ENCODE data around the gene SLC38A10. TPM values are rescaled to one million over a fixed set of nuclear protein-coding genes. Genes with fewer than 3 reads are reported as not detected.

SLC38A10 gene
- total and polyA plus RNA-seq, 2 of the 13 experiments (the other 11 are each of a cell fraction or from before 2014, with no cell fraction given): 23.4 to 55.8 TPM

DNA sequence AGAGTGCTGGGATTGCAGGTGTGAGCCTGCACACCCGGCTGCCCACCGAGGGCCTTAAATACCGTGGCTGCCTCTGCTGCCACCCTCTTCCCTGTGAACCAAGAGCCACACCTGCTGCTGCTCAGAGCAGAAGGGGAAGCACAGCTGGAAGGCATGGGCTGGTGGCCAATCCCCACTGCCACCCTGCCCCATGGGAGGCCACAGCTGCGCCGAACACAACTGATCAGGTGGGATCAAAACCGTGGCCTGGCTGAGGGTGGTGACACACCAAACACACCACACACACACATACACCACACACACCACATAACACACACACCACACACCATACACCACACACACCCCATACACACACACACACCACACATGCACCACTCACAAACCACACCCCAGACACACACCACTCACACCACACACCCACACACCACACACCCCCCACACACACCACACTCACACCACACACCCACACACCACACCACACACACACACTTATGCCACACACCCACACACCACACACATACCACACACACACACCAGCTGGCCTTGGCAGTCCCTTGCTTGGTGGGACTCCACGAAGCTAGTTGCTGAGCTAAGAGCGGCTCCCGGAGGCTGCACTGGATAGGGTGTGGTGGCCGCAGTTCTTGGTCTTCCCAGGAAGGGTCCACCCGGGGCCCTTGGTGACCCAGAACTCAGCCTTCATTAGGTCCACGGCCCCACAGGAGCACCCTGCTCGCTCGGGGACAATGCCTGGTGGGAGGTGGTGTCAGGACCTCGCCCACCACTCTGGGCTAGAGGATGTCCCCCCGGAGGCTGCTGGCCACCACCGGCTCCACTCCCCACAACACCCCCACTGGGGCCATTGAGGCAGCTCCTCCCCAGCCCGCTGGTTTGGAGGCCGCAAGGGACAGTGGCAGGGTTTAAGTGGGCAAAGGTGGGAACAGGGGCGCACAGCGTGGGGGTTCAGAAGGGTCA is 87.2 kb downstream of the SLC38A10 start:
- FAIRE-seq (peak; percentile 51), ATAC-seq (no peak), DNase-seq (ENCODE audit: low spot score) (no peak)
- H2AFZ ChIP-seq (ENCODE audit: low read length): no peak overlapping the region
- 93% methylated on average over 20 of the region's 21 CpGs for WGBS (ENCODE audit: low lambda C conversion rate)
- in situ Hi-C loops (cut with HindIII; ENCODE audit: extremely low pct_ligation_motif_present, low pct_unique_long_range_greater_than_20kb) (no loop called here), intact Hi-C loops (cut with micrococcal nuclease; ENCODE audit: unreplicated experiment) (no loop called here)
- ChIA-PET CTCF (ENCODE audit: low intra/inter-chr PET ratio, low total read pairs) (no interaction called here), POLR2A (interaction anchor here (1.5 kb wide), 1 partner anchor 15 kb away, joined by 4 read pairs; the partner anchor contains the start of gene CEP131)
- no peaks in the 10 kb centered on the region for H3K9me3 ChIP-seq (ENCODE audit: low read length)
- no peak overlapping the region for H3K4me3 ChIP-seq (replicated peaks in 1 of 3; ENCODE audit: insufficient read depth in 1 of 3, low read depth in 2 of 3, low read length in 3 of 3)
- H3K4me1 ChIP-seq (ENCODE audit: insufficient read depth, low read length): no peaks in the 10 kb centered on the region
- H3K36me3 ChIP-seq (replicated peaks in 1 of 2; ENCODE audit: control insufficient read depth in 1 of 2, insufficient read depth in 2 of 2, low read length in 2 of 2): peaks cover 16 to 46% of the 10 kb centered on the region in 2 experiments
- no peaks in the 10 kb centered on the region for H3K79me2 ChIP-seq (ENCODE audit: insufficient read depth, low read length)
- H4K20me1 ChIP-seq (ENCODE audit: insufficient read depth, low read length): no peaks in the 10 kb centered on the region
- H3K9ac ChIP-seq (ENCODE audit: insufficient read depth, low read depth, low read length): no peak overlapping the region
- H3K27me3 ChIP-seq (ENCODE audit: control insufficient read depth in 1 of 2, insufficient read depth in 2 of 2, low read length in 2 of 2): no peaks in the 10 kb centered on the region
- H3K4me2 ChIP-seq (ENCODE audit: low read depth, low read length): no peak overlapping the region
- no peak overlapping the region for H3K27ac ChIP-seq (ENCODE audit: extremely low read length, insufficient read depth, low read length)
- BruUV-seq (replicated peaks): no TSS peak
- TF ChIP-seq NFE2L2 (IDR thresholded peaks at IDR 0.05; ENCODE audit: low read length): no peak
- no peak for TF ChIP-seq ZNF3 (CRISPR knock-in tag; IDR thresholded peaks at IDR 0.05)
- 0 out of 2 replicates have a peak, but pooled peaks have one; percentile 23 for TF ChIP-seq JUNB (CRISPR knock-in tag; IDR thresholded peaks at IDR 0.05; ENCODE audit: borderline replicate concordance)
- 0 out of 2 replicates have a peak, but pooled peaks have one; percentile 26 for TF ChIP-seq HOXA9 (CRISPR knock-in tag; IDR thresholded peaks at IDR 0.05; ENCODE audit: borderline replicate concordance)
- TF ChIP-seq, protein P1, sequence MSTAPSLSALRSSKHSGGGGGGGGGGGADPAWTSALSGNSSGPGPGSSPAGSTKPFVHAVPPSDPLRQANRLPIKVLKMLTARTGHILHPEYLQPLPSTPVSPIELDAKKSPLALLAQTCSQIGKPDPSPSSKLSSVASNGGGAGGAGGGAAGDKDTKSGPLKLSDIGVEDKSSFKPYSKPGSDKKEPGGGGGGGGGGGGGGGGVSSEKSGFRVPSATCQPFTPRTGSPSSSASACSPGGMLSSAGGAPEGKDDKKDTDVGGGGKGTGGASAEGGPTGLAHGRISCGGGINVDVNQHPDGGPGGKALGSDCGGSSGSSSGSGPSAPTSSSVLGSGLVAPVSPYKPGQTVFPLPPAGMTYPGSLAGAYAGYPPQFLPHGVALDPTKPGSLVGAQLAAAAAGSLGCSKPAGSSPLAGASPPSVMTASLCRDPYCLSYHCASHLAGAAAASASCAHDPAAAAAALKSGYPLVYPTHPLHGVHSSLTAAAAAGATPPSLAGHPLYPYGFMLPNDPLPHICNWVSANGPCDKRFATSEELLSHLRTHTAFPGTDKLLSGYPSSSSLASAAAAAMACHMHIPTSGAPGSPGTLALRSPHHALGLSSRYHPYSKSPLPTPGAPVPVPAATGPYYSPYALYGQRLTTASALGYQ (CRISPR knock-in tag; IDR thresholded peaks at IDR 0.05): no peak
- peak; percentile 63; the same call in 1 of the 2 replicates for TF ChIP-seq HNRNPL (IDR thresholded peaks at IDR 0.05; ENCODE audit: low read depth, low read length)
- no peak for TF ChIP-seq GMEB1 (CRISPR knock-in tag; IDR thresholded peaks at IDR 0.05; ENCODE audit: borderline replicate concordance)
- TF ChIP-seq ZFYVE20 (CRISPR knock-in tag; IDR thresholded peaks at IDR 0.05; ENCODE audit: borderline replicate concordance, low read depth): peak; percentile 75; the same call in 1 of the 2 replicates
- 0 out of 2 replicates have a peak, but pooled peaks have one; percentile 24 for TF ChIP-seq SKIL (CRISPR knock-in tag; IDR thresholded peaks at IDR 0.05; ENCODE audit: borderline replicate concordance)
- no peak for TF ChIP-seq SMARCE1 (IDR thresholded peaks at IDR 0.05; ENCODE audit: borderline replicate concordance)
- peak; percentile 70; the same call in 1 of the 2 replicates for TF ChIP-seq CHCHD3 (CRISPR knock-in tag; IDR thresholded peaks at IDR 0.05)
- no peak for TF ChIP-seq AGO2 (optimal IDR thresholded peaks at IDR 0.05; ENCODE audit: low read depth, low read length)
- TF ChIP-seq TBX2 (CRISPR knock-in tag; IDR thresholded peaks at IDR 0.05; ENCODE audit: borderline replicate concordance): no peak

All from HepG2 (cell line).